ENCODE measurements around the gene PNPLA7.

DNA sequence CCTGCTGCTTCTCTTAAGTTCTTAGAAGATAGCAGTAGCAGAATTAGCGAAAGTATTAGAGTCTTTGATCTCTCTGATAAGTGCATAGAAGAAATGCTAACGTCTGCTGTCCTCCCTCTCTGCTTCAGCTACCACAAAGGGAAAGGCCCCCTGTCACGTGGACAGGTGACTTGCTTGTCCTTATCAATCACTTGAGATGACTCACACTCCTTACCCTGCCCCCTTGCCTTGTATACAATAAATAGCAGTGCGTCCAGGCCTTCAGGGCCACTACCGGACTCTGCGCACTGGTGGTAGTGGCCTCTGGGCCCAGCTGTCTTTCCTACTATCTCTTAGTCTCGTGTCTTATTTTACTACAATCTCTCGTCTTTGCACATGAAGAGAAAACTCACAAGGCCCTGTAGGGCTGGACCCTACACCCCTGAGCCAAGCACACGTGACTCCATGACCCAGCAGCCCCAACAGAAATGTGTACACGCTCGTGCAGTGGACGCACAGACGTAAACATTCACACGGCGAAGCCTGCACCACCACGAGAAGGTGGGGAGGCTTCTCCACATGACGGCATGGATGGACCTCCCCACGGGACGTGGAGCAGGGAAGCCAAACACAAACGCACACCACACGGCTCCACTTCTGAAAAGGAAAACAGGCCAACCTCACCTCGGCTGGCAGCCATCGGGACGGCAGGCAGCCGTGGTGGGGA is 38.3 kb downstream of the PNPLA7 start:
- TF ChIP-seq, protein P1, sequence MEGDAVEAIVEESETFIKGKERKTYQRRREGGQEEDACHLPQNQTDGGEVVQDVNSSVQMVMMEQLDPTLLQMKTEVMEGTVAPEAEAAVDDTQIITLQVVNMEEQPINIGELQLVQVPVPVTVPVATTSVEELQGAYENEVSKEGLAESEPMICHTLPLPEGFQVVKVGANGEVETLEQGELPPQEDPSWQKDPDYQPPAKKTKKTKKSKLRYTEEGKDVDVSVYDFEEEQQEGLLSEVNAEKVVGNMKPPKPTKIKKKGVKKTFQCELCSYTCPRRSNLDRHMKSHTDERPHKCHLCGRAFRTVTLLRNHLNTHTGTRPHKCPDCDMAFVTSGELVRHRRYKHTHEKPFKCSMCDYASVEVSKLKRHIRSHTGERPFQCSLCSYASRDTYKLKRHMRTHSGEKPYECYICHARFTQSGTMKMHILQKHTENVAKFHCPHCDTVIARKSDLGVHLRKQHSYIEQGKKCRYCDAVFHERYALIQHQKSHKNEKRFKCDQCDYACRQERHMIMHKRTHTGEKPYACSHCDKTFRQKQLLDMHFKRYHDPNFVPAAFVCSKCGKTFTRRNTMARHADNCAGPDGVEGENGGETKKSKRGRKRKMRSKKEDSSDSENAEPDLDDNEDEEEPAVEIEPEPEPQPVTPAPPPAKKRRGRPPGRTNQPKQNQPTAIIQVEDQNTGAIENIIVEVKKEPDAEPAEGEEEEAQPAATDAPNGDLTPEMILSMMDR (IDR thresholded peaks at IDR 0.05), result no peak
- TF ChIP-seq POLR2A (IDR thresholded peaks at IDR 0.05), result no peak
